ENCODE data around the gene EFR3B.

EFR3B gene

DNA sequence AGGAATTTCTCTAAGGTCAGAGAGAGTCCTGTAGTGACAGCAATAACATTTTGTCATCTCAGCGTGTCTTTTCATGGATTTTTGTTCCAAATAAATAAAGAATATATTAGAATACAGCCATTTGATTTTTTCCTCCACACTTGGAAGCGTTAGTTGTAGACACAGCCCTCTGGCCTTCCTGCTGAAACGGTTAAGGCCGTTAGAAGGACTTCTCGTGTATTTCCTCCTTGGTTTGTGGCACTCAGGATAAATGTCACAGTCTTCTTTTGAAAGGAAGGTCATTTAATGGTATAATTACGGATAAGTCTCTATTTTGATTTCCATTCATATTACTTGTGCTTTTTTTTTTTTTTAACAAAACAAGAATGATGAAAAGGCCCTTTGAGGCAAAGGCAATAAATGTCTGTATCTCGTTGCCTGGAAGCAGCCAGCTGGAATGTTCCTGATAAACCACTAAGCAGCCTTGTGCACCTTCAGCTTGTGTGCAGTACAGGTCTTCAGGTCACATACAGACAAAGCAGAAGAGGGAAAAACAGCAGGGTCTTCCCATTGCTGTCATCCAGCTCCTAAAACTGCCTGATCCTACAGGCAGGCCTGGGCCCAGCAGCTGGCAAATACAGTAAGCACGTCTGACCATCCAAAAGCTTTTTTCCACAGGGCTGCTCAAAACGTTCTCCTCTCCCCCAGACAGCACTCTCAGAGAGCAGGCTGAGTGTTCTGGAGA, 14.4 kb downstream of the EFR3B start:
- no peaks in the 10 kb centered on the region for H3K36me3 ChIP-seq (ENCODE audit: insufficient read depth, low read depth, low read length)
- no peaks in the 10 kb centered on the region for H3K9me3 ChIP-seq (ENCODE audit: insufficient read depth, low read depth, low read length)
- no peaks in the 10 kb centered on the region for H3K27me3 ChIP-seq (ENCODE audit: insufficient read depth, low read length)
- H3K4me1 ChIP-seq (ENCODE audit: insufficient read depth, low read length) = no peaks in the 10 kb centered on the region
- no peak overlapping the region for H3K27ac ChIP-seq (ENCODE audit: low read length)
- H3K4me3 ChIP-seq (ENCODE audit: low read length) = no peak overlapping the region
- H3K9ac ChIP-seq (ENCODE audit: low read depth, low read length) = no peak overlapping the region

DNA sequence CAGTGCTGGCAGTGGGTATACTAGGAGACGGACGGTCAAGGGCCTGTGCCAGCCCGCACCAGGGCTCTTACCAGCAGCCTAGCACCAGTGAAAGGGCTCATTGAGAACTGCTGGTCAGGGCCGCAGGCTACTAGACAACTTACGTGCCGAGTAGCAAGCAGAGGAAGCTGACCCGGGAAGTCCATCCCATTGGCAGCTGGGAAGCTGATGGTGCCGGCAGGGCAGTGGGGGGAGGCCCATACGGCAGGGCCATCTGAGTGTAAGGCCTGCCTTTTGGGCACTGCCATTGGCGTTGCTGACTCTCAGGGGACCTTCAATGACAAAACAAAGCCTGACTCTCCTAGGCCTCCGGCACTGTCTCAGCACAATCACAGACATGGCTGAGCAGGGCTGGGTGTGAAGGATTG, 20.6 kb downstream of the EFR3B start:
- H3K9me3 ChIP-seq (ENCODE audit: insufficient read depth, low read depth, low read length) = no peaks in the 10 kb centered on the region
- H3K27ac ChIP-seq (ENCODE audit: low read length) = no peak overlapping the region
- no peaks in the 10 kb centered on the region for H3K4me1 ChIP-seq (ENCODE audit: insufficient read depth, low read length)
- no peak overlapping the region for H3K4me3 ChIP-seq (ENCODE audit: low read length)
- H3K27me3 ChIP-seq (ENCODE audit: insufficient read depth, low read length) = no peaks in the 10 kb centered on the region
- H3K9ac ChIP-seq (ENCODE audit: low read depth, low read length) = no peak overlapping the region
- H3K36me3 ChIP-seq (ENCODE audit: insufficient read depth, low read depth, low read length) = no peaks in the 10 kb centered on the region

DNA sequence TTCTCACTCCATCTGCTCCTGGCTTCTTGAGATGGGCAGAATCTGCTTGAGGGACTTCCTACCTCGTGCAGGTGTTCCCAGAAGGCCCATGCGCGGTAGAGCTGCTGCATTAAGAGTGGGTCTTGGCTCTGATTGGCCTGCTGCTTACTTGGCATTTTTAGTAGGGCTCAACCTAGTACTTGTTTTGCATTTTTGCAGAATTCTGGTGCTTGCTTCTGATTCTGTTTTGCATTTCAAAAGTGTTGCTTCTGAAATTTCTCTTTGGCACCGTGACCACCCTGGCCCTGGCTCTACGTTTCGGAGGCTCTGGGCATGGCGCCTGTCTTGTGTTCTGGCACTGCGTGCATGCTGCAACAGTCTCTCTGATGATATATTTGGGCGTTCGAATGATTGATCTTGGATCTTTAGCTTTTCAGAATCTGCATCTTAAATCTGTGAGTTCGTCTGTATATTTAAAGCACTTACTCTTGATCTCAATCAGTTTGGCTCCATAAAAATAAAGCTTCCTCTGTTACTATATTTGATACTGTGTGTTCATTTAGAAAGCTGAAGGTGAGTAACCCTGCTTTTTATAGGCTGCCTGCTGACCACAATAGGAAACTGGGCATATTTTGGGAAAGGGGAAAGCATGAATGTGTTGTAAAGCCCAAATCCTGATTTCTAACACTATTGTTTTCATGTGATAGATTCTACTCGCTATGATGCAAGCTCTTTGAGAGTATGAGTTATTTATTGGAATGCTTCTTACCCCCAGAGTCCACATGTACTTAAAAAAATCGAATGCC, 22.2 kb downstream of the EFR3B start:
- Histone ChIP-seq H3K36me3 (ENCODE audit: insufficient read depth, low read depth, low read length) (no peaks in the 10 kb centered on the region), H3K4me3 (ENCODE audit: low read length) (no peak overlapping the region), H3K27me3 (ENCODE audit: insufficient read depth, low read length) (no peaks in the 10 kb centered on the region), H3K4me1 (ENCODE audit: insufficient read depth, low read length) (no peaks in the 10 kb centered on the region), H3K9me3 (ENCODE audit: insufficient read depth, low read depth, low read length) (no peaks in the 10 kb centered on the region), H3K27ac (ENCODE audit: low read length) (no peak overlapping the region), H3K9ac (ENCODE audit: low read depth, low read length) (no peak overlapping the region)

DNA sequence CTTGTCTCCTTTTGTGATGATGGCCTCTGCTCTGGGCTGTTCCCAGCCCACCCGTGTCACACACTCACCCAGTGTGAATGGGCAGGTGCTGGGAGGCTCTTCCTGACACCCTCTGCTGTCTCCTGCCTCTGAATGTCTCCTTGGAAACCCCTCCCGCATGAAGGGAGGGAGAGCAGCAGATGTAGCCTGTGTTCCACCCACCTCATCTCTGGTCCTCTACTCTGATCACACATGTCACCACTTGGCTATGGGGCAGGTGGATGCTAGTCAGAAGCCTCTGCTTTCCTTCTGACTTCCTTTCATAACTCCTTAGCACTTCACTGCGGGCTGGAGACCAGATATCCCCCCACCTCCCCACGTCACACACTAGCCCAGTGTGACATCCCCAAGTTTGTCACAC, 23.9 kb downstream of the EFR3B start:
- Histone ChIP-seq H3K36me3 (ENCODE audit: insufficient read depth, low read depth, low read length) (no peaks in the 10 kb centered on the region), H3K4me1 (ENCODE audit: insufficient read depth, low read length) (no peaks in the 10 kb centered on the region), H3K9ac (ENCODE audit: low read depth, low read length) (no peak overlapping the region), H3K27ac (ENCODE audit: low read length) (no peak overlapping the region), H3K27me3 (ENCODE audit: insufficient read depth, low read length) (no peaks in the 10 kb centered on the region), H3K9me3 (ENCODE audit: insufficient read depth, low read depth, low read length) (no peaks in the 10 kb centered on the region), H3K4me3 (ENCODE audit: low read length) (no peak overlapping the region)

DNA sequence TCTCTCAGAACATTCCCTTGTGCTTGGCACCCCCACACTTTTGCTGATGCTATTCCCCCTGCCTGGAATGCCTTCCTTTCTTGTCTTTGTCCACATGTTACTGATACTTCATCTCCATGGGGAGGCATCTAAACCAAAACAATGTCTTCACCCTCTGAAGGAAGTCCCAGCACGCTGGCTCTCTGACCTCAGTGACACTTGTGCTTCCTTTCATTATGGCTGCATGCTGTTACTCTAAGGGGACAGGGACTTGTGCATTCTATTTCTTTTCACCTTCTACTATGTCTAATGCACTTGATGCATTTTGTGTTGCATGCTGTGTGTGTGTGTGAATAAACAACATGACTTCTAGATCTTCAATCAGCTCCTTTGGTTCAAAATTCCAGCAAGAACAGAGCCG, 24.6 kb downstream of the EFR3B start:
- no peak overlapping the region for H3K27ac ChIP-seq (ENCODE audit: low read length)

DNA sequence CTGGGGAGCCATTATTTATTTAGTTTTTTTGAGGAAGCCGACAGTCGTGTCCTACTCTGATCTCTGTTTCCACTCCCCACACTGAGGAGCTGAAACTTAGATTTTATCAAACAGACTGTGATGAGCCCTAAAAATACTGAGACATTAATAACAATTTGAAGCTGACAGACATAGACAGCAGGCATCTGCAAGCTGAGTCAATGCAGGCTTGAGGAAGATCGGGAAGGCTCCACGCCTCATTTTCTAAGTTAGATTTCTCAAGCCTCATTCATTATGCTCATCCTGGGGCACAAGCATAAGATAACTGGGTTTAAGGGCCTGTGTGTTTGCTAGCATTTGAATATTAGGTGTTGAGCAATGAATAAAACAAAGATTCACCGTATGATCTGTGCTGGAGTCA, 26.3 kb downstream of the EFR3B start:
- Histone ChIP-seq H3K9ac (ENCODE audit: low read depth, low read length) (no peak overlapping the region), H3K4me3 (ENCODE audit: low read length) (no peak overlapping the region), H3K27me3 (ENCODE audit: insufficient read depth, low read length) (no peaks in the 10 kb centered on the region), H3K36me3 (ENCODE audit: insufficient read depth, low read depth, low read length) (no peaks in the 10 kb centered on the region), H3K4me1 (ENCODE audit: insufficient read depth, low read length) (no peaks in the 10 kb centered on the region), H3K9me3 (ENCODE audit: insufficient read depth, low read depth, low read length) (no peaks in the 10 kb centered on the region), H3K27ac (ENCODE audit: low read length) (no peak overlapping the region)

More for the DNA sequence above, 24.6 kb downstream of the EFR3B start:
- no peak overlapping the region for H3K9ac ChIP-seq (ENCODE audit: low read depth, low read length)
- H3K36me3 ChIP-seq (ENCODE audit: insufficient read depth, low read depth, low read length) = no peaks in the 10 kb centered on the region
- H3K9me3 ChIP-seq (ENCODE audit: insufficient read depth, low read depth, low read length) = no peaks in the 10 kb centered on the region
- H3K4me1 ChIP-seq (ENCODE audit: insufficient read depth, low read length) = no peaks in the 10 kb centered on the region
- H3K4me3 ChIP-seq (ENCODE audit: low read length) = no peak overlapping the region
- H3K27me3 ChIP-seq (ENCODE audit: insufficient read depth, low read length) = no peaks in the 10 kb centered on the region

DNA sequence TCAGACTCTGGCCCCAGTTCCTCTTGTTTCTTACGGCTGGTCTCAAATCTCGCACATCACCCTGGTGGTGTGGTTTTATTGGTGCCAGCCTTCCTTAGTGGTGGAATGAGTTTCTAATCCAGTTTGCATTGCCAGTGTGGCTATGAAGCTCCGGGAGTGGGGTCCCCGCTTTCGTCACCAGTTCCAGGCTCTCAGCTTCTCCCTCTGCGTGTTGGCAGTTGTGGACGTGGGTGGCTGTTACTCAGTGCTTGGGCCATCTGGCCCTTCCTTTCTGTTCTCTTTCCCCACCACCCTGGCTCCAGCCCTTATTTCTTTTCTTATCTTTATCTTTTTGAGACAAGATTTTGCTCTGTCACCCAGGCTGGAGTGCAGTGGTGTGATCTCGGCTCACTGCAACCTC, 30.1 kb downstream of the EFR3B start:
- no peaks in the 10 kb centered on the region for H3K4me1 ChIP-seq (ENCODE audit: insufficient read depth, low read length)
- no peaks in the 10 kb centered on the region for H3K27me3 ChIP-seq (ENCODE audit: insufficient read depth, low read length)
- no peak overlapping the region for H3K27ac ChIP-seq (ENCODE audit: low read length)
- H3K4me3 ChIP-seq (ENCODE audit: low read length) = no peak overlapping the region
- no peaks in the 10 kb centered on the region for H3K36me3 ChIP-seq (ENCODE audit: insufficient read depth, low read depth, low read length)
- H3K9me3 ChIP-seq (ENCODE audit: insufficient read depth, low read depth, low read length) = no peaks in the 10 kb centered on the region
- H3K9ac ChIP-seq (ENCODE audit: low read depth, low read length) = no peak overlapping the region

DNA sequence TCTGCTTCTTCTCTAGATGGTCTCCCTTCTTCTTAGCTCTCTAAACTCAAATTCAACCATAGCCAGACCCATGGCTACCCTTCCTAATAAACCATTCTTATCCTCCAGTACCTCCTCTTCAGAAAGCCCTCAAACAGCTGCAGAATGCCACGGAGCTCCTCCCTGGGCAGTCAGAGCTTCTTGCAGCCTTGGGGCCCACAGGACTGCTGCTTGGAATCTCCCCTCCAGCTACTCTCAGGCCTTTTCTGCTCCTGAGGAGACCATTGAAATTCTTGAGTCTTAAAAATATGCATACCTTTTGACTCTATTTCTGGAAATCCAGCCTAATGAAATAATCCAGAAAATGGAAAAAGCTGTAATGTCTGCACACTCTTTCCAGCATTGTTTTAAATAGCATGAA, 30.7 kb downstream of the EFR3B start:
- no peaks in the 10 kb centered on the region for H3K27me3 ChIP-seq (ENCODE audit: insufficient read depth, low read length)
- H3K9ac ChIP-seq (ENCODE audit: low read depth, low read length) = no peak overlapping the region
- no peak overlapping the region for H3K4me3 ChIP-seq (ENCODE audit: low read length)
- H3K36me3 ChIP-seq (ENCODE audit: insufficient read depth, low read depth, low read length) = no peaks in the 10 kb centered on the region
- no peak overlapping the region for H3K27ac ChIP-seq (ENCODE audit: low read length)
- no peaks in the 10 kb centered on the region for H3K9me3 ChIP-seq (ENCODE audit: insufficient read depth, low read depth, low read length)
- no peaks in the 10 kb centered on the region for H3K4me1 ChIP-seq (ENCODE audit: insufficient read depth, low read length)

DNA sequence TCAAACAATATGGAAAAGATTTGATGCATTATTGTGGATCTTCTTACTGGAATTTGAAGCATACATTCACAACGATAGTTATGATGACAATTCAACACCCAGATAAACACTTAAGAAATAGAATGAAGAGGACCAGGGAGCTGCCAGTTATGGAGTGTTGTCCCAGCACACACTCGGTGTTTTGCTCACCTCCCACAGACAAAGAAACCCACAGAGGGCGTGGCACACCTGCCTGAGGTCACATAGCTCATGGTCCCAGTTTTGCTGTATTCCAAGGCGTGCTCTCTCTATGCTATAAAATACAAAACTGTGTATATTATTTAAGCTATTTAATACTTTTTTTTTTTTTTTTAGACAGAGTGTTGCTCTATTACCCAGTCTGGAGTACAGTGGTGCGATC, 31.1 kb downstream of the EFR3B start:
- H3K27me3 ChIP-seq (ENCODE audit: insufficient read depth, low read length) = no peaks in the 10 kb centered on the region
- no peaks in the 10 kb centered on the region for H3K36me3 ChIP-seq (ENCODE audit: insufficient read depth, low read depth, low read length)
- H3K9me3 ChIP-seq (ENCODE audit: insufficient read depth, low read depth, low read length) = no peaks in the 10 kb centered on the region
- no peak overlapping the region for H3K9ac ChIP-seq (ENCODE audit: low read depth, low read length)
- H3K4me3 ChIP-seq (ENCODE audit: low read length) = no peak overlapping the region
- no peak overlapping the region for H3K27ac ChIP-seq (ENCODE audit: low read length)
- H3K4me1 ChIP-seq (ENCODE audit: insufficient read depth, low read length) = no peaks in the 10 kb centered on the region

DNA sequence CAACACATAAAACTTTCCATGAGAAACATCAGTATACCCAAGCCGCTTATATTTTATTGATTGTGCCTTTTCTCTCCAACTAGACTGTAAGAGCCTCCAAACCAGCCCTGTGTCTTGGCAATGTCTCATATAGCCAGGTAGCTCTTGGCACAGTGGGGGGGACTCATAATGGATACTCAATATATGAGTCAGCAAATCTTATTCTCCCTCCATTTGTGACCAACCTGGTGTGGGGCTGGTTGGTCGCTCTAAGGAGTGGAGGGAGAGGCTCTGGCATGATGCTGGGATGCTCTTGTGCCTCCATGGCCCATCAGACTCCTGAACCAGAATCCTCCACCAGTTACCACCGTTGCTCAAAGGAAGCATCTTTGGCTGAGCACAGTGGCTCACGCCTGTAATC, 32.0 kb downstream of the EFR3B start:
- Histone ChIP-seq H3K9me3 (ENCODE audit: insufficient read depth, low read depth, low read length) (no peaks in the 10 kb centered on the region), H3K4me1 (ENCODE audit: insufficient read depth, low read length) (no peaks in the 10 kb centered on the region), H3K36me3 (ENCODE audit: insufficient read depth, low read depth, low read length) (no peaks in the 10 kb centered on the region), H3K4me3 (ENCODE audit: low read length) (no peak overlapping the region), H3K27me3 (ENCODE audit: insufficient read depth, low read length) (no peaks in the 10 kb centered on the region), H3K9ac (ENCODE audit: low read depth, low read length) (no peak overlapping the region), H3K27ac (ENCODE audit: low read length) (no peak overlapping the region)

DNA sequence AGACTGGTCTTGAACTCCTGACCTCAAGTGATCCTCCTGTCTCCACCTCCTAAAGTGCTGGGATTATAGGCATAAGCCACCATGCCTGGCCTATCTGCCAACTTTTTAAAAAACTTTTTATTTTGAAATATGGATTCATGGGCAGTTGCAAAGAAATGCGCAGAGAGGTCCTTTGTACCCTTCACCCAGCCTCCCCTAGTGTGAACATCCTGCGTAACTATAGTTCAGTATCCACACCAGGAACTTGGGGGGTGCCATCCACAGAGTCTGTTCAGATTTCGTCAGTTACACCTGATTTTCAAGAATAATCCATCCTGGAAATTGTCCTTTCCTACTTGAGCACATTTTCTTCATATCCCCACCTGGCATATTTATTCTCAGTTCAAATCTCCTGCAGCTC, 33.0 kb downstream of the EFR3B start:
- H3K27ac ChIP-seq (ENCODE audit: low read length) = no peak overlapping the region
- H3K4me3 ChIP-seq (ENCODE audit: low read length) = no peak overlapping the region
- no peaks in the 10 kb centered on the region for H3K27me3 ChIP-seq (ENCODE audit: insufficient read depth, low read length)
- no peaks in the 10 kb centered on the region for H3K36me3 ChIP-seq (ENCODE audit: insufficient read depth, low read depth, low read length)
- H3K4me1 ChIP-seq (ENCODE audit: insufficient read depth, low read length) = no peaks in the 10 kb centered on the region
- H3K9me3 ChIP-seq (ENCODE audit: insufficient read depth, low read depth, low read length) = no peaks in the 10 kb centered on the region
- H3K9ac ChIP-seq (ENCODE audit: low read depth, low read length) = no peak overlapping the region

DNA sequence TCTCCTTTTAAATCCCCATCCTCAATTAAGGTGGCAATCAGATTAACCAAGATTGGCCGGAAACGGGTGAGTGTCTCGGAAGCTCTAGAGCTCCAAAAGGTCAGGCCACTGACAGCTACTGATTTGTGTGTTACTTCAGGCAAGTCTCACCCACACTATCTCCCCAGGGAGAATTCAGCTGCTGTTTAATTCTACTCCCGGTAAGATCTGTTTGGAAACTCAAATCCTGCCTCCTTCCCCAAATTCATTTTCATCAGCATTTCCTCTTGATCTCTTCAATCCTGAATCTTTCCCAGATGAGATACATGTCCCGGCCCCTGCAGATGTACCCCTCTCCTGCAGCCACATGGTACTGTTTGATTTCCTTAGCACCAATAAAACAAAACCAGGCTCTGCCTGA, 34.9 kb downstream of the EFR3B start:
- no peaks in the 10 kb centered on the region for H3K36me3 ChIP-seq (ENCODE audit: insufficient read depth, low read depth, low read length)
- H3K9me3 ChIP-seq (ENCODE audit: insufficient read depth, low read depth, low read length) = no peaks in the 10 kb centered on the region
- H3K9ac ChIP-seq (ENCODE audit: low read depth, low read length) = no peak overlapping the region
- H3K27ac ChIP-seq (ENCODE audit: low read length) = no peak overlapping the region
- H3K4me1 ChIP-seq (ENCODE audit: insufficient read depth, low read length) = no peaks in the 10 kb centered on the region
- H3K27me3 ChIP-seq (ENCODE audit: insufficient read depth, low read length) = no peaks in the 10 kb centered on the region
- H3K4me3 ChIP-seq (ENCODE audit: low read length) = no peak overlapping the region

Data from iPS-20b (cell line).